HG02798 (cell line): ENCODE results near the gene S100A8.

ENCODE experiments used
- ATAC-seq: cut with Tn5 transposase; IDR thresholded peaks from one replicate; pipeline ENCODE4 v1.9.1; 2021; ENCODE audit warnings: mild to moderate bottlenecking; ENCODE audit not compliant: unreplicated experiment, poor library complexity

The S100A8 gene

GRCh38 chr1:153393926-153394325, 3.1 kb upstream of the S100A8 start:
- no peak for ATAC-seq

- no peak for ATAC-seq
These were observed 1.9 kb upstream of the S100A8 start for GRCh38 chr1:153392822-153393221.

GRCh38 chr1:153392258-153392657, 1.4 kb upstream of the S100A8 start:
- ATAC-seq, result no peak

- no peak for ATAC-seq
These were observed 647 bp downstream of the S100A8 start for GRCh38 chr1:153389973-153390879.

- no peak for ATAC-seq
These were observed 1.5 kb downstream of the S100A8 start for GRCh38 chr1:153389401-153389800.

GRCh38 chr1:153387785-153388184, 3.1 kb downstream of the S100A8 start:
- ATAC-seq, result no peak

- no peak for ATAC-seq
These were observed 3.9 kb downstream of the S100A8 start for GRCh38 chr1:153387001-153387400.

- ATAC-seq, result no peak
These were observed 4.4 kb downstream of the S100A8 start for GRCh38 chr1:153386500-153386901.

GRCh38 chr1:153384958-153385580, 5.8 kb downstream of the S100A8 start:
- no peak for ATAC-seq

- ATAC-seq, result no peak
These were observed 10.2 kb downstream of the S100A8 start for GRCh38 chr1:153380711-153381110.

- ATAC-seq, result no peak
These were observed 11.3 kb downstream of the S100A8 start for GRCh38 chr1:153379591-153379990.

GRCh38 chr1:153375511-153375910, 15.4 kb downstream of the S100A8 start, which contains the start of gene S100A12:
Gene S100A12 (minus strand): TSS chr1:153375621. CDS start chr1:153374592, 1,029 bp downstream.
- ATAC-seq, result no peak

GRCh38 chr1:153374071-153374470, 16.8 kb downstream of the S100A8 start:
- ATAC-seq, result no peak

- no peak for ATAC-seq
These were observed 18.3 kb downstream of the S100A8 start for GRCh38 chr1:153372571-153372970.

- ATAC-seq, result no peak
These were observed 19.6 kb downstream of the S100A8 start for GRCh38 chr1:153371231-153371630.

- no peak for ATAC-seq
These were observed 20.7 kb downstream of the S100A8 start for GRCh38 chr1:153370146-153370545.

- ATAC-seq, result no peak
These were observed 22.4 kb downstream of the S100A8 start for GRCh38 chr1:153368495-153368894.

- no peak for ATAC-seq
These were observed 23.8 kb downstream of the S100A8 start for GRCh38 chr1:153367090-153367489.

GRCh38 chr1:153366261-153366660, 24.6 kb downstream of the S100A8 start:
- ATAC-seq, result no peak

GRCh38 chr1:153365696-153366095, 25.2 kb downstream of the S100A8 start:
- ATAC-seq, result no peak
